T-cell (primary cell): ENCODE data around the gene PARM1. TPM values are rescaled to one million over a fixed set of nuclear protein-coding genes. Genes with fewer than 3 reads are reported as not detected.

Experiments used
- ATAC-seq, 4 experiments: fragments of 200-7000 bp in 3 of 4; fragments of 150-1000 bp in 1 of 4; cut with Tn5 transposase; replicated peaks in 1 of 4; 1 replicate in 3 of 4; 2 replicates in 1 of 4; pipeline ENCODE4 v1.10.0; 2021; ENCODE audit warnings: moderate library complexity in 3 of 4, mild to moderate bottlenecking in 2 of 4, moderate number of reproducible peaks in 1 of 4
- CTCF ChIA-PET, 2 donors: fragments of 300-600 bp; sonication (Branson Sonifier 250); formaldehyde crosslinking; loops; one replicate each; lab custom pipeline; 2022; ENCODE audit warnings: antibody characterized with exemption in 2 of 2; lab: Charles Lee
- POLR2A ChIA-PET, 2 donors: fragments of 300-600 bp; sonication (Branson Sonifier 250); formaldehyde crosslinking; loops; one replicate each; lab custom pipeline; 2022; ENCODE audit warnings: antibody characterized with exemption in 2 of 2; lab: Charles Lee
- DNase-seq, 35 experiments: peaks; one replicate each; pipeline versions ENCODE4 v3.0.0 to v3.0.0-alpha.2; 2013 to 2023
- H3K27ac ChIP-seq: one replicate; pipeline ENCODE4 v1.5.1; 2013; ENCODE audit warnings: low read length
- H3K27me3 ChIP-seq, 2 experiments: replicated peaks in 1 of 2; 1 replicate in 1 of 2; 2 replicates in 1 of 2; pipeline versions ENCODE4 v1.6.1 to v1.7.0; 2013; ENCODE audit warnings: low read length in 1 of 2, mixed read lengths in 1 of 2; ENCODE audit not compliant: control insufficient read depth in 2 of 2, insufficient read depth in 2 of 2; ENCODE audit errors: extremely low read depth in 1 of 2
- H3K36me3 ChIP-seq, 2 donors: 1 replicate in 1 of 2; 2 replicates in 1 of 2; pipeline versions ENCODE4 v1.6.1 to v1.7.0; 2013; ENCODE audit warnings: low read length in 1 of 2; ENCODE audit not compliant: control insufficient read depth in 2 of 2, insufficient read depth in 1 of 2; ENCODE audit errors: extremely low read depth in 1 of 2
- H3K4me1 ChIP-seq, 2 experiments: 1 replicate in 1 of 2; 2 replicates in 1 of 2; pipeline versions ENCODE4 v1.6.1 to v1.7.0; 2013; ENCODE audit warnings: low read length in 2 of 2, mixed read lengths in 1 of 2; ENCODE audit not compliant: insufficient read depth in 2 of 2, control insufficient read depth in 1 of 2; ENCODE audit errors: extremely low read depth in 1 of 2
- H3K4me3 ChIP-seq, 2 donors: 1 replicate in 1 of 2; 2 replicates in 1 of 2; pipeline versions ENCODE4 v1.5.1 to v1.7.0; 2013; ENCODE audit warnings: mild to moderate bottlenecking in 2 of 2, low read length in 1 of 2, moderate library complexity in 1 of 2; ENCODE audit not compliant: control insufficient read depth in 1 of 2; ENCODE audit errors: extremely low read depth in 1 of 2
- H3K9me3 ChIP-seq: 2 replicates; pipeline ENCODE4 v1.7.0; 2013
- H3K27ac Mint-ChIP-seq, 2 donors: one replicate each; pipeline ENCODE4 v1.8.0; 2020 to 2021; ENCODE audit warnings: mild to moderate bottlenecking in 2 of 2, mixed read lengths in 2 of 2
- H3K27me3 Mint-ChIP-seq, 2 donors: one replicate each; pipeline ENCODE4 v1.8.0; 2021 to 2022; ENCODE audit warnings: mixed read lengths in 2 of 2
- H3K36me3 Mint-ChIP-seq: one replicate; pipeline ENCODE4 v1.8.0; 2021; ENCODE audit warnings: mixed read lengths
- H3K4me1 Mint-ChIP-seq, 3 donors: one replicate each; pipeline ENCODE4 v1.8.0; 2020 to 2022; ENCODE audit warnings: mixed read lengths in 3 of 3, mild to moderate bottlenecking in 1 of 3
- H3K4me3 Mint-ChIP-seq, 3 donors: one replicate each; pipeline ENCODE4 v1.8.0; 2020 to 2022; ENCODE audit warnings: mild to moderate bottlenecking in 3 of 3, mixed read lengths in 3 of 3, moderate library complexity in 3 of 3
- H3K9me3 Mint-ChIP-seq, 3 donors: one replicate each; pipeline ENCODE4 v1.8.0; 2020 to 2022; ENCODE audit warnings: mixed read lengths in 3 of 3
- WGBS: methylation state at CpG from one replicate; pipeline ENCODE4 v1.1.5; 2013; ENCODE audit warnings: missing lambda C conversion rate; ENCODE audit not compliant: insufficient coverage; 5-methylcytosine and 5-hydroxymethylcytosine counted together
- total RNA-seq, 35 experiments: library from RNA in 6 of 35; stranded (reverse) in 6 of 35; fragments of 120-200 nt in 1 of 35; gene quantifications; one replicate each; pipeline versions ENCODE4 v1.2.1 to v1.2.4 and lab custom pipeline; 2013 to 2026

The PARM1 gene
- total RNA-seq, 5 donors from 2014 or later (not counting 1 experiment from before 2014, with no cell fraction given) = 0.13 to 0.38 (median 0.26) TPM

- CTCF ChIA-PET = no interaction called here
- H3K27ac Mint-ChIP-seq = no peak overlapping the region
- Histone ChIP-seq H3K4me3 (no peak overlapping the region), H3K27me3 (no peaks in the 10 kb centered on the region), H3K27ac (no peak overlapping the region), H3K4me1 (no peaks in the 10 kb centered on the region), H3K9me3 (no peaks in the 10 kb centered on the region), H3K36me3 (no peaks in the 10 kb centered on the region)
- DNase-seq = no peak
- WGBS = 63% methylated on average over 1 of the region's 3 CpGs
- ATAC-seq = no peak
- H3K36me3 Mint-ChIP-seq = no peaks in the 10 kb centered on the region
- H3K4me3 Mint-ChIP-seq = no peak overlapping the region
- POLR2A ChIA-PET = no interaction called here
- H3K9me3 Mint-ChIP-seq = peaks cover 0 to 5% (median 0%) of the 10 kb centered on the region in 3 donors
- H3K4me1 Mint-ChIP-seq = no peaks in the 10 kb centered on the region
- no peaks in the 10 kb centered on the region for H3K27me3 Mint-ChIP-seq
Measured at GRCh38 chr4:74946196-74946595, 13.3 kb downstream of the PARM1 start.

- H3K36me3 ChIP-seq = no peaks in the 10 kb centered on the region
- POLR2A ChIA-PET = no interaction called here
- 33% methylated on average over 1 of the region's 2 CpGs for WGBS
- H3K9me3 ChIP-seq = no peaks in the 10 kb centered on the region
- no peak overlapping the region for H3K27ac ChIP-seq
- Mint-ChIP-seq H3K27me3 (no peaks in the 10 kb centered on the region), H3K36me3 (no peaks in the 10 kb centered on the region), H3K4me1 (no peaks in the 10 kb centered on the region), H3K9me3 (peaks cover 0 to 5% (median 0%) of the 10 kb centered on the region in 3 donors), H3K4me3 (no peak overlapping the region), H3K27ac (no peak overlapping the region)
- DNase-seq (no peak), ATAC-seq (no peak)
- CTCF ChIA-PET = no interaction called here
- no peaks in the 10 kb centered on the region for H3K27me3 ChIP-seq
- no peak overlapping the region for H3K4me3 ChIP-seq
- no peaks in the 10 kb centered on the region for H3K4me1 ChIP-seq
Measured at GRCh38 chr4:74947798-74948197, 14.9 kb downstream of the PARM1 start.

DNA sequence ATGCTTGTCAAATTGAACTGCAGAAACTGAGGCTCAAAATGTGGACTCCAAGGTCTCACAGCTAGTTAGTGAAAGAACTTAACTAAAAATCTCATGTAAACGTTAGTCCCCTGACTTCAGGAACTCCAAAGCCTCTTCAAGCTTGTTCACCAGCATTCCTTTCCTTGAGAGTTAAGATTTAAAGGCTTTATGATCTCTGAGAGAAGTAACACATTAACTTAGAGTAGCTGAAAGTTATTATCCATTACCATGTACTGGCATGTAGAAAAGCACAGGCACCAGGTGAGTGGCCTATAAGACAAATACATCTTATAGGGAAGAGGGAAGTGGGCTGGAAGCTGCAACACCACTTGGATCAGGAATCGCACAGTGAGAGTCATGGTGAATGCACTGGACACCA is 15.3 kb downstream of the PARM1 start:
- CTCF ChIA-PET = no interaction called here
- no peaks in the 10 kb centered on the region for H3K4me1 Mint-ChIP-seq

GRCh38 chr4:74950200-74950599 is 17.3 kb downstream of the PARM1 start:
- Mint-ChIP-seq H3K27ac (no peak overlapping the region), H3K4me3 (no peak overlapping the region), H3K9me3 (peaks cover 0 to 5% (median 0%) of the 10 kb centered on the region in 3 donors), H3K27me3 (no peaks in the 10 kb centered on the region), H3K4me1 (no peaks in the 10 kb centered on the region), H3K36me3 (no peaks in the 10 kb centered on the region)
- DNase-seq (no peak), ATAC-seq (no peak)
- no peaks in the 10 kb centered on the region for H3K27me3 ChIP-seq
- H3K4me1 ChIP-seq = no peaks in the 10 kb centered on the region
- no peak overlapping the region for H3K27ac ChIP-seq
- POLR2A ChIA-PET = no interaction called here
- WGBS = 92% methylated on average over 2 of the region's 3 CpGs
- H3K36me3 ChIP-seq = no peaks in the 10 kb centered on the region
- H3K9me3 ChIP-seq = no peaks in the 10 kb centered on the region
- CTCF ChIA-PET = no interaction called here
- no peak overlapping the region for H3K4me3 ChIP-seq

More for the DNA sequence above, 15.3 kb downstream of the PARM1 start:
- no peak overlapping the region for H3K27ac ChIP-seq
- WGBS = 92% methylated on average over 1 of the region's 2 CpGs
- no peak overlapping the region for H3K4me3 ChIP-seq
- DNase-seq (no peak), ATAC-seq (no peak)
- H3K27me3 ChIP-seq = no peaks in the 10 kb centered on the region
- Mint-ChIP-seq H3K4me3 (no peak overlapping the region), H3K27me3 (no peaks in the 10 kb centered on the region), H3K36me3 (no peaks in the 10 kb centered on the region), H3K9me3 (peaks cover 0 to 5% (median 0%) of the 10 kb centered on the region in 3 donors), H3K27ac (no peak overlapping the region)
- H3K9me3 ChIP-seq = no peaks in the 10 kb centered on the region
- no peaks in the 10 kb centered on the region for H3K36me3 ChIP-seq
- no peaks in the 10 kb centered on the region for H3K4me1 ChIP-seq
- POLR2A ChIA-PET = no interaction called here

DNA sequence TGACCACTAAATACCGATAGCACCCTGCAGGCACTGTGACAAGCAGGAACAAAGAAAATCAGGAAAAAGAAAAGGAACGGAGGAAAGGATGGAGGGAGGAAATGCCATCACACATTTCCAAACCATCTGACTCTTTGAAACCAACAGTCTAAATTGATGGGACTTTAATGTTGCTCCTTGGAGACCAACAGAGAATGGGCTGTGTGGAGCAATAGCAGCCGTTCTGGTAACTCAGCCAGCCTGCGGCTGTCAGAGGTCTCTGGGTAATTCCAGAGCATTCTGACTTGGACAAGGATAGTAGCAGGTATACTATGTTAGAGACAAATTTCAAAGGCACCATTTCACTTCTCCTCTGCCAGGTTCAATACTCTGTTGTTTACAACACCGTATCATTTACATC is 18.0 kb downstream of the PARM1 start:
- Histone ChIP-seq H3K9me3 (no peaks in the 10 kb centered on the region), H3K27ac (no peak overlapping the region), H3K27me3 (no peaks in the 10 kb centered on the region), H3K4me3 (no peak overlapping the region), H3K4me1 (no peaks in the 10 kb centered on the region), H3K36me3 (no peaks in the 10 kb centered on the region)
- ChIA-PET CTCF (no interaction called here), POLR2A (no interaction called here)
- no peak overlapping the region for H3K4me3 Mint-ChIP-seq
- no peak for ATAC-seq
- H3K36me3 Mint-ChIP-seq = no peaks in the 10 kb centered on the region
- H3K27ac Mint-ChIP-seq = no peak overlapping the region
- 80% methylated on average over 1 of the region's 5 CpGs for WGBS
- no peak for DNase-seq
- H3K4me1 Mint-ChIP-seq = no peaks in the 10 kb centered on the region
- H3K27me3 Mint-ChIP-seq = peaks cover 0 to 4% of the 10 kb centered on the region in 2 donors
- H3K9me3 Mint-ChIP-seq = peaks cover 0 to 5% (median 0%) of the 10 kb centered on the region in 3 donors

DNA sequence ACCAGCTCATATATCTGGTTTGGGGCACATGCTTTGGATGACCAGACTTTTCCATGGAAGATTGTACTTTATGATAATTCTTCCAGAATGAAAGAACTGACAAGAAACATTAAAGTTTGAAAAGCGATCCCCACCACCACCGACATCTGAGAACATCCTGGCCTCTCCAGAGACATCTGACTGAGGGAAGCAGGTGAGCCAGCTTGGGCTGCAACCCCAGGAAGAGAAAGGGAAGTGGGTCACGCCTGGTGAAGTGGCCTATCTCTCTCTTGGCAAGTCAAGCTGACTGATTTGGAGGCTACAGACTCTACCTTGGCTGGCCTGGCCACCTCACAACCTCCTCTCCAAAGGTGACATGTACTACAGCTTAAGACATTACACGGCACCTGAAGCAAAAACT is 20.7 kb downstream of the PARM1 start:
- POLR2A ChIA-PET = no interaction called here
- no peak for ATAC-seq
- no CpG with 5 or more reads among the region's 4 CpGs for WGBS

GRCh38 chr4:74958881-74959280 is 26.0 kb downstream of the PARM1 start:
- H3K4me3 ChIP-seq = no peak overlapping the region
- no peak for ATAC-seq

More for the DNA sequence above, 20.7 kb downstream of the PARM1 start:
- Mint-ChIP-seq H3K9me3 (peaks cover 0 to 5% (median 0%) of the 10 kb centered on the region in 3 donors), H3K27me3 (peaks cover 0 to 4% of the 10 kb centered on the region in 2 donors), H3K4me3 (no peak overlapping the region), H3K27ac (no peak overlapping the region), H3K4me1 (no peaks in the 10 kb centered on the region), H3K36me3 (no peaks in the 10 kb centered on the region)
- DNase-seq = no peak
- H3K27ac ChIP-seq = no peak overlapping the region
- no peaks in the 10 kb centered on the region for H3K36me3 ChIP-seq
- no peak overlapping the region for H3K4me3 ChIP-seq
- CTCF ChIA-PET = no interaction called here
- H3K9me3 ChIP-seq = no peaks in the 10 kb centered on the region
- H3K4me1 ChIP-seq = no peaks in the 10 kb centered on the region
- no peaks in the 10 kb centered on the region for H3K27me3 ChIP-seq

More at GRCh38 chr4:74958881-74959280, 26.0 kb downstream of the PARM1 start:
- Mint-ChIP-seq H3K9me3 (peaks cover 3 to 13% (median 10%) of the 10 kb centered on the region in 3 donors), H3K36me3 (no peaks in the 10 kb centered on the region), H3K4me3 (no peak overlapping the region), H3K4me1 (no peaks in the 10 kb centered on the region), H3K27me3 (peaks cover 0 to 4% of the 10 kb centered on the region in 2 donors), H3K27ac (no peak overlapping the region)
- Histone ChIP-seq H3K36me3 (no peaks in the 10 kb centered on the region), H3K27ac (no peak overlapping the region), H3K27me3 (no peaks in the 10 kb centered on the region), H3K9me3 (no peaks in the 10 kb centered on the region), H3K4me1 (no peaks in the 10 kb centered on the region)
- no peak for DNase-seq
- no CpG with 5 or more reads among the region's 2 CpGs for WGBS
- CTCF ChIA-PET = no interaction called here
- POLR2A ChIA-PET = no interaction called here
